B cell (primary cell): ENCODE results near the gene CEMIP.

Source experiments
- EZH2 ChIP-seq: IDR thresholded peaks from 2 replicates; pipeline ENCODE4 v1.6.1; 2012; ENCODE audit warnings: borderline replicate concordance, low read depth, mild to moderate bottlenecking, moderate library complexity, low read length; ENCODE audit not compliant: insufficient read depth, poor library complexity, severe bottlenecking
- TF ChIP-seq, protein P1 (sequence below): fragments of 200-600 bp; IDR thresholded peaks from one replicate; pipeline ENCODE4 v1.8.0; 2022; ENCODE audit warnings: antibody characterized with exemption, mild to moderate bottlenecking

- TF ChIP-seq, protein P1, sequence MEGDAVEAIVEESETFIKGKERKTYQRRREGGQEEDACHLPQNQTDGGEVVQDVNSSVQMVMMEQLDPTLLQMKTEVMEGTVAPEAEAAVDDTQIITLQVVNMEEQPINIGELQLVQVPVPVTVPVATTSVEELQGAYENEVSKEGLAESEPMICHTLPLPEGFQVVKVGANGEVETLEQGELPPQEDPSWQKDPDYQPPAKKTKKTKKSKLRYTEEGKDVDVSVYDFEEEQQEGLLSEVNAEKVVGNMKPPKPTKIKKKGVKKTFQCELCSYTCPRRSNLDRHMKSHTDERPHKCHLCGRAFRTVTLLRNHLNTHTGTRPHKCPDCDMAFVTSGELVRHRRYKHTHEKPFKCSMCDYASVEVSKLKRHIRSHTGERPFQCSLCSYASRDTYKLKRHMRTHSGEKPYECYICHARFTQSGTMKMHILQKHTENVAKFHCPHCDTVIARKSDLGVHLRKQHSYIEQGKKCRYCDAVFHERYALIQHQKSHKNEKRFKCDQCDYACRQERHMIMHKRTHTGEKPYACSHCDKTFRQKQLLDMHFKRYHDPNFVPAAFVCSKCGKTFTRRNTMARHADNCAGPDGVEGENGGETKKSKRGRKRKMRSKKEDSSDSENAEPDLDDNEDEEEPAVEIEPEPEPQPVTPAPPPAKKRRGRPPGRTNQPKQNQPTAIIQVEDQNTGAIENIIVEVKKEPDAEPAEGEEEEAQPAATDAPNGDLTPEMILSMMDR, result no peak
- TF ChIP-seq EZH2, result no peak
Observed at GRCh38 chr15:80745888-80746287, 33.3 kb upstream of the CEMIP start.
